ENCODE measurements around the gene ARHGAP15.

GRCh38 chr2:143394062-143394461 lies 264.8 kb downstream of the ARHGAP15 start:
- TF ChIP-seq CTCF (IDR thresholded peaks at IDR 0.05) (no peak), POLR2A (IDR thresholded peaks at IDR 0.05) (no peak)

All from vagina (tissue), 2 donors.